ENCODE results near the gene FHL5. TPM values are rescaled to one million over a fixed set of nuclear protein-coding genes. Genes with fewer than 3 reads are reported as not detected.
"Not testable (repeated sequence)": the region's sequence is repeated elsewhere in the genome, so short reads cannot be mapped to it uniquely, and the experiment has no call there.

Gene FHL5
- total RNA-seq, 1 donor from 2014 or later = 0.23 TPM

DNA sequence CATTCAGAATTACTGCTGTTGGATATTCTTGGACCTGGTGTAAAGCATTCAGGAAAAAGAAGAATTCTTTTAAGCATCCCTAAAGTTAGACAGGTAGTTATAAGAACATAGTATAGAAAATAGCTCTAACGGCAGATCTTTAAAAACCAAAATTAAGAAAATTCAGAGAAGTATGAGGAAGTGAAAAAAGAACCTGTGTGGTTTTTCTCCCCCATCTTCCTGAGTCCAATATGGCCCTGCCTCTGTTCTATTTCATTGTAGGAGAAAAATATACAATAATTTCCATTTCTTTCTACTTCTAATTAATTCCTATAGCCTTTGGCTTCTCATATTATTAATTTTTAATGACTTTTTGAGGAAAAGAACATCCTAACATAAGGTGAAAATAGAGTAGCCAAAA is 47.1 kb downstream of the FHL5 start:
- DNase-seq (ENCODE audit: low spot score) (no peak), ATAC-seq (no peak)

DNA sequence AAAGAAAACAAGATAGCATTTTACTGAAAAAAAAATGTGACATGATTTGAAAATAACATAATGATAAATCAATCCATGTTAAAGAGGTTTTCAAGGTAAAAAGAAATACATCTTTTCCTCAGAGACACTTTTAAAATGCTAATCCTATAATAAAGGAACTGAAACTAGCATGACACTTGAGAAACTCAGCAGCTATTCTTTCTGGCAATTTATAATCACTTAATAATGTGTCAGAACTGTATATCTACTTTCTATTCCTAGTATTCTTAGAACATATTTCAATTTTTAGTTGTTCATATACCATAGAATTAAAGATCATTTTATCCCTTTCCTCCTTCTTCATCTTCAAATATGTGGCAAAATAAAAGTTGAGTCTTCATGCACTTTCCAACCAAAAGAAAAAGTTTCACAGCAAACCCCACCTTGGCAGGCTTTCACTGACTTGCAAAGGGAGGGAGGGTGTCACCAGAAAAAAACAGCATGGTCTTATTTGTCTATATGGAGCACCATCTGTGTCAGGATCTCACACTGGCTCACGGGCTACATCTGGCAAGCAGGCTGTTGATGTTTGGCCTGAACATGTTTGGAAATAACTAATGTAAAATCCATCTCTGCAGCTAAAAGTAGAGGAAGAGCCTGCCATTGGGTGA is 48.5 kb downstream of the FHL5 start:
- DNase-seq (ENCODE audit: low spot score) (no peak), ATAC-seq (no peak)

DNA sequence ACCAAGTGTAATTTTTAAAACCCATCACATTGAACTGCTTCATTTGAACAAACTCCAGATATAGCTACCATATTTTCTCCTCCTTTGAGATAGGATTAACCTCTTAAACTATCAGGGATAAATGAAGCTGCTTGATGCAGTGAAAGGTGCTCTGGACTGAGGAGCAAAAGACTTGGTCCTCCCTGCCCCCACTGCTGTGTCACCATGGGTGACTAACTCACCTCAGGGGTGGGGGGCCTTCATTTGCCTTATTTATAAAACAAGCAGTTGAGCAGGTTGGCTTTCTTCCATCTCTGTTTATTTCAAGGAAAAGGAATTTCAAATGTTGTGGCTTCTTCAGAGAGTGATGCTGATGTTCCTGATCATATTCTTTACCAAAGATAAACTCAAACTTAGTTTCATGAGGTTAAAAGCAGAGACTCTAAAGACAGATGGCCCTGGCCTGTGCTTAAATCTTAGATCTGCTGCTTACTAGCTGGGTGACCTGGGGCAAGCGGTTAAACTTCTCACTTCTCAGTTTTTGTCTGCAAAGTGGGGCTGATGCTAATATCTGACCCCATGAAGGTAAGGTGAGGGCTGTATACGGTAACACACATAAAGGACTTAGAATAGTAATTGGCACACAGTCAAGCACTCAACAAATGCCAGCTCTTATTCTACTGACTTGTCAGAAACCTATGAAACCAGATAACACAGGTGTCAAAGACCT is 50.5 kb downstream of the FHL5 start:
- ATAC-seq = no peak
- no peak for DNase-seq (ENCODE audit: low spot score)

DNA sequence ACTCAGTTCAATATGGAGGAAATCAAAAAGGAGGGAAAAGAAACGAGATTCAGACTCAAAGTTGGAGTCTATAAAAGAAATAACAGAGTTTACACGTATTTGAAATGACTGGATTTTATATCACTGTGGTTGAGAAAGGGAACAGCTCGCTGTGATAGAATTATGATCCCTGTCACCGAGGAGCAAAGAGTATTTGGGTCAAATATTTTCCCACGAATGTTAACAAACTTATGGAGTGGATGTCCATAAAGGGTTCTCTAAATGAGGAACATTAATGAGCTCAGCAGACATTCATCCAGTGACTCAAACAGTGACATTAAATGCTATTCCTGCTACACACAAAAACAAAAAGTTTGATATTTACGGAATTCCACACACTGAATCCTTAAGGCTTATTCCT is 57.9 kb downstream of the FHL5 start:
- DNase-seq (ENCODE audit: low spot score) (no peak), ATAC-seq (no peak)

DNA sequence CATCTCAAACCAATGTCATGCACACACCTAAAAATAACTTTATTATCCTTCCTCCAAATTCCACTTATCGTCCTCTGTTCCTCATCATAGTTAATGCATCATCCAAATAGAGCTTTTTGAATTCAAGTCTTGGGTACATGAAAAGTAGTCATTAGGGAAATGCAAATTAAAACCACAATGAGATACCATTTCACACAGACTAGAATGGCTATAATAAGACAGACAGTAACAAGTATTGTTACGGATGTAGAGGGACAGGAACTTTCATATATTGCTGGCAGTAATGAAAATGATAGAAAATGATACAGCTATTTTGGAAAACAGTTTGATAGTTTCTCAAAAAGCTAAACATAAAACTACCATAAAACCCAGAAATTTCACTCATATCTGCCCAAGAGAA is 59.1 kb downstream of the FHL5 start:
- ATAC-seq (no peak), DNase-seq (ENCODE audit: low spot score) (no peak)

DNA sequence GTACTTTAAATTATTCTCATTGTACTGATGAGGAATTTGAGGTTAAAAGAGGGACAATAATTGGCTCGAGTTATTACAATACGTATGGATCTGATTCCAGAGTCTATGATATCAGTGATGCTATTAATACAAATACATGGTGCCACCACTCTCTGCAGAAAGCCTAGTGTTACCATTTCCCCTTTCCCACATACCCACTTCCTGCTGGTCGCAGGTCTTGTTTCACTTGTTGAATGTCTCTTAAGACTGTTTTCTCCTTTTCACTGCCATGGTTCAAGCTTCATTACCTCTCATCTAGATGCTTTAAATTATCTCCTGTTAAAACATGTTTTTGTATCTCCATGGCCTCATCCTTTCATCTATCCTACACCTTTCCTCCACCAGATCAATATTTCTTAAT is 62.0 kb downstream of the FHL5 start:
- DNase-seq (ENCODE audit: low spot score) = no peak
- ATAC-seq = no peak

DNA sequence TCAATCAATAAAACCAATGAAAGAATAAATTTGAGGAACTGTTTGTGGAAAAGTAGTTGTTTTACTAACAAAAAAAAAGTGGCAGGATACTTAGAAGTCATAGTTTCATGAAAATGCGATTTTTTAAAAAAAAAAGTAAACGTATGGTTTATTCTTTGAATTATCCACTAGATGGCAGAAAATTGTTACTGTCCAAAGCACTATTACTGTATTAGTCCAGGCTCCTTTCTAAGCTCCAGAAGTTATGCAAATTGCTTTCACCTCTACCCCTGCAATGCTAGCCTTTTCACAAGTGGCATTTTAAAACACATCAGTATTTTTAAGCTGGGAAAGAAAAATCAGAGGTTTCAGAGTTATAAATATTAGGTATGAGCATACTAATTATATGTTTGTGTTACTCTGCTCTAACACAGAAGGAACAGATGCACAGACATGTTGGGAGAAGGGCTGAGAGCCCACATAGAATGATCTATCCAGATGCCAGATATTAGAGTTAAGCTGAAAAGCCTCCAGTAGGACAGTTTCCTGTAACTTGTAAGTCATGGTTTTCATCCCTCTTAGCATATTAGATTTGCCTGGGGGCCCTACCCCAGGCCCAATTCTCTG is 63.9 kb downstream of the FHL5 start:
- ATAC-seq (peak; percentile 79), DNase-seq (ENCODE audit: low spot score) (no peak)

DNA sequence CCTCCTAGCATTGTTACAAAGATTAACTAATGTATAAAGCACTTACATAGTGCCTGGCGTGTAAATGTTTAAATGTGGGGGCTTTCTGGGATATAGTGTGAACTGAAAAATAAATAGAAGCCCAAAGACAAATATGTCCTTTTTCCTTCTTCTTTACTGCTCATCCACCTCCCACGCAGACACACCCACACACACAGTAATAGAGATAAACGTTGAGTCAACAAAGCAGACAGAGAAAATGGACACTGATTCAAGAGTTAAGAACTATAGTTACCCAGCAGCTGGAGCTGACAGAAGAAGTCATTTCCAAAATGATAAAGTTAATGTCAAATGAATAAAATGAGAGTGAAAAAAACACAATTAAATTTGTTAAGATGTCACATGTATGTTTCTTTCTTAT is 68.3 kb downstream of the FHL5 start:
- no peak for DNase-seq (ENCODE audit: low spot score)

DNA sequence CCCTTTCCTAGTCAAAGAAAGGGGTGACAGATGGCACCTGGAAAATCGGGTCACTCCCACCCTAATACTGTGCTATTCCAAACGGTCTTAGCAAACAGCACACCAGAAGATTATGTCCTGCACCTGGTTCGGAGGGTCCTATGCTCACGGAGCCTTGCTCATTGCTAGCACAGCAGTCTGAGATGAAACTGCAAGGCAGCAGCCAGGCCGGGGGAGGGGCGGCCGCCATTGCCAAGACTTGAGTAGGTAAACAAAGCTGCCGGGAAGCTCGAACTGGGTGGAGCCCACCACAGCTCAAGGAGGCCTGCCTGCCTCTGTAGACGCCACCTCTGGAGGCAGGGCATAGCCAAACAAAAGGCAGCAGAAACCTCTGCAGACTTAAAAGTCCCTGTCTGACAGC is 75.1 kb downstream of the FHL5 start:
- ATAC-seq; DNase-seq (ENCODE audit: low spot score): not testable (repeated sequence)

More for the DNA sequence above, 68.3 kb downstream of the FHL5 start:
- ATAC-seq = no peak

DNA sequence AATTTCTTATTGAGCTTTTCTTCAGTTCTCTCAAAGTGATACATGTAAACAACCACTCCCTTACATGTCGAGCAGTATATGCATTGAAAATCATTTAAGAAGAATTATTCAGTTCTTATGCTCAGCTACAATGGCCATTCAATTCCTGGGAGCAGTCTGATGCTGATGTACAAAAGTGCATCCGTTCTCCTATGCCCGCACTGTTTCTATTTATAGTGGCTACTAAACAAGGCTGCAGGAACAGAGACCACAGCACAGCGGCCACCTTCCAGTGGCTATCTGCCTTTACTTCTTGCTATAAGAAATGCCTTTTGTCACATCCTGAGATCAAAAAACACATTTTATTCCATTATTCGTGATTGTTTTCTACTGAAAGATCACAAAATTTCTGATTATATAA is 82.2 kb downstream of the FHL5 start:
- DNase-seq (ENCODE audit: low spot score) (no peak), ATAC-seq (no peak)

DNA sequence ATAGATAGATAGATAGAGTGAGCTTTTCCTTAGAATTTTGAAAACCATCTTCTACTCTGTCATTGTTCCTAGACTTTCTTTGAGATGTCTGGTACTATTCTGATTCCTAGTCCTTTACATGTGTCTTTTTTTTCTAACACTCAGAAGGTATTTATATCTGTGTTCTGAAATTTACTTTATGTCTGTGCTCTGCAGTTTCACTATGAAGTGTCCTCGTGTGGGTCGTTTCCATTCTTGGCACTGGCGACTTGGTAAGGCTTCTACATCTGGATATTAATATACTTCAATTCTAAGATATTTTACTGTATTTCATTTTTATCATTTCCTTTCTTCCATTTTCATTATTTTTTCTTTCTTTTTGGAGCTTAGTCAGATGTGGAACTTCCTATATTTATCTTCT is 87.0 kb downstream of the FHL5 start:
- no peak for ATAC-seq
- no peak for DNase-seq (ENCODE audit: low spot score)

DNA sequence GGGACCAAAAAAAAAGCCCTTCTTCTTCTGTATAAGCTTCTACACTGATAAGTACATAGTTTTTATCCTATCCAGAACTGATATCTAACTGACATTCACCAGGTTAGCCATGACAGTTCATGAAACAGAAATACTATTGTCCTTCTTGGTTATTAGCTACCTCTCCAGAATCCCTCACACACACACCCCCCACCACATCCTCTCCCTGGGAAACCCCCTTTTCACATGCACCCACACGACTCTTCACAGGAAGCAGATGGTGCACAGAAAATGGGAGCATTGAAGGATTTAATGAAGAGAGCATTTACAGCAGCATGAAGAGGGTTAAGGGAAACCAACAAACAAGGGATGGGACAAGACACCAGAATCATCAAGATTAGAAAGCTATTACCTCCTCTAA is 88.9 kb downstream of the FHL5 start:
- ATAC-seq (no peak), DNase-seq (ENCODE audit: low spot score) (no peak)

DNA sequence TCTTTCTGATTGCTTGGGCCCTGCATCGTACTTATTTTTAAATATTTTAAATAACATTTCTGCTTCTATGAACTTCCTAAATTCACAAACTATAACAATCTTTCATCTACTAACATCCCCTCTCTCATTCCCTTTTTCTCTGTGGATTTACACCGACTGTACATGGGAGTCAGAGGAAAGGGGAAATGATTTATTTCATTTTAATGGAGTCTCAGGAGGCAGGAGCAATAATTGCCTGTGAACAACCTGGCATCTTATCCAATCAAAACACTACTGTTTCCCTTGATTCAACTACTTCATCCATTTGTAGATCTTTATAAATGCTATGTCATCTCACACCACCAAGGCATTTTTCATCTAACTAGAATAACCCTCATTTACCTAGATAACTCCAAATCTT is 89.6 kb downstream of the FHL5 start:
- no peak for DNase-seq (ENCODE audit: low spot score)
- ATAC-seq = no peak

DNA sequence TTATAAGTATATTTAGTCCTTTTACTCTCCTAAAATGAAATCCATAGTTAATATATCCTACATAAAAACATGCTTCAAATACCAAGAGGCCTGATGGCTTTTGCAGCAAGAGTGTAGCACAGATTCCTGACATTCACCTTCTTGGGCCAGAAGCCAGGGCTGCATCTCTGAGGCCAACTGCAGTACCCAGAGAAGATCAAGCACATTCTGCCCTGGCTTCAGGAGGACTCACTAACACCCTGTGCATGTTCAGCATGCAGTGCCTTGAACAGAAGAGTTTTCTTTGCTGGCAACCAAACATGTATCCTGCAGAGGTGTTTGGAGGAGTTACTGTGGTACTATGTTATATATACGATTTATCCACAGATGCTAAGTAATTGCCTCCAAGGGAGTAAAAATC is 90.3 kb downstream of the FHL5 start:
- ATAC-seq (no peak), DNase-seq (ENCODE audit: low spot score) (no peak)

DNA sequence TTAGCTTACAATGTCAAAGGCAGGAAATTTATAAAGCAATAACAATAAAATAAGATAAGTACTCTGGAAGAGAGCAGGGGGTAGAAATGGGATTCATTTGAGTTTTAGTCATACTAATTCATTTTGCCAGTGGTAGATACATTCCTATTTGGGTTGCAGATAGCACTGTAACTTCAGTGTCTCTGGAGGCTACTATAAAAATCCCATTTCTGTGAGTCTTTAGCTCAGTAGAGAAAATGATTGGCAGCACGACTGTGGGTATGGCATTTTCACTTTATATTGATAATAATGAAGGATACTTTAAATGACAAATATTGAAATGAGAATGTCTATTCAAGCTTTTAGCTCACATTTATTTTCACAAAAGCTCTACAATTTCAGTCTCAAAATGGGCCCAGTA is 93.6 kb downstream of the FHL5 start:
- ATAC-seq = no peak
- no peak for DNase-seq (ENCODE audit: low spot score)

DNA sequence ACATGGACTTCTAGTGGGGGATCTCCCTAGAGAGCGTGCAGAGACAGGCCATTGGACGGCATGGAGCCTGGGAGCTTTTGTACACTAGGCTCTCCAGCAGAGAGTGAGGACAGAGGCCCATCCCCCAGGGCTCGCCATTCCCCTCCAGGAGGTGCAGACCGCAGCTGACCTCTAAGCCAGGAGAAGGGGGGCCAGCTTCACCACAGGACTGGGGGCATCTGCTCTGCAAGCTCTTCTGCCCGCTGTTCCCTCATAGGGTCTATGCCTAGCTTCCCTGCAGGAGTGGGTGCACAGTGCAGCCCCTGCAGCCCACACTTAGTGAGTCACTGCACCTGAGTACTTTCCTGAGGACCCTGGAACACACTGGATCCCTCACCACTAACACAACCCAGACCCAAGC is 94.4 kb downstream of the FHL5 start:
- no peak for DNase-seq (ENCODE audit: low spot score)

DNA sequence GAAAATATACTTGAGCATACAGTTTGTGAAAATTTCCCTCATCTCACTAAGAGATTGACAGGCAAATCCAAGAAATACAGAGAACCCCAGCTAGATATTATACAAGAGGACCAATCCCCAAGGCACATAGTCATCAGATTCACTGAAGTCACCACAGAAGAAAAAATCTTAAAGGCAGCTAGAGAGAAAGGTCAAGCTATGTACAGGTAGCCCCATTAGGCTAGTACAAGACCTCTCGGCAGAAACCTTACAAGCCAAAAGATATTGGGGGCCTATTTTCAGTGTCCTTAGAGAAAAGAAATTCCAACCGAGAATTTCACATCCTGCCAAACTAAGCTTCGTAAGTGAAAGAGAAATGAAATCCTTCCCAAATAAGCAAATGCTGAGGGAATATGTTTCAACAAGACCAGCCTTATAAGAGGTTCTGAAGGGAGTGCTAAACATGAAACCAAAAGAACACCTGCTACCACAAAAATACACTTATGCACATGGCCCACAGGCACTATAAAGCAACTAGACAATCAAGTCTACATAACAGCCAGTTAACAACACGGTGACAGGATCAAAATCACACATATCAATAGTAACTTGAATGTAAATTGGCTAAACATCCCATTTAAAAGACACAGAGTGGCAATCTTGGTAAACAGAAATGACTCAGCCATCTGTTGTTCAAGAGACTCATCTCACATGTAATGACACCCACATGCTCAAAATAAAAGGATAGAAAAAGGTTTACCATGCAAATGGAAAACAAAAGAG is 96.3 kb downstream of the FHL5 start:
- ATAC-seq = no peak
- no peak for DNase-seq (ENCODE audit: low spot score)

More for the DNA sequence above, 94.4 kb downstream of the FHL5 start:
- no peak for ATAC-seq

Other genes starting within 250 kb of the FHL5 start
- gene UFL1, start 41.3 kb upstream of the FHL5 start, total RNA-seq = 14.4 TPM

Measured in left lobe of liver (tissue), 2 donors.